GM12878 (cell line): ENCODE data around the gene CLCNKB. TPM values are rescaled to one million over a fixed set of nuclear protein-coding genes. Genes with fewer than 3 reads are reported as not detected.

Source experiments
- ATAC-seq: fragments of 200-7000 bp; cut with Tn5 transposase; 3 replicates; pipeline ENCODE4 v1.9.1; 2020; ENCODE audit warnings: mild to moderate bottlenecking, moderate library complexity
- BruUV-seq: library from RNA; stranded (reverse); fragments of 400-500 nt; replicated peaks from 2 replicates; lab custom pipeline; 2021; lab: Mats Ljungman, UMichigan
- CTCF ChIA-PET: fragments of 300-600 bp; sonication (Branson Sonifier 250); formaldehyde crosslinking; extraction: SDS; loops from one replicate; lab custom pipeline; 2021; ENCODE audit warnings: inconsistent platforms; lab: Yijun Ruan, JAX
- POLR2A ChIA-PET: fragments of 350-600 bp; formaldehyde crosslinking; extraction: SDS; loops from one replicate; lab custom pipeline; 2021; ENCODE audit warnings: inconsistent platforms; lab: Charles Lee
- RAD21 ChIA-PET: fragments of 300-600 bp; sonication (Branson Sonifier 250); formaldehyde crosslinking; loops from one replicate; lab custom pipeline; 2023; ENCODE audit warnings: antibody characterized with exemption; ENCODE audit not compliant: unreplicated experiment; lab: Charles Lee
- SMC1A ChIA-PET: fragments of 300-600 bp; sonication (Branson Sonifier 250); formaldehyde crosslinking; loops from one replicate; lab custom pipeline; 2023; ENCODE audit not compliant: unreplicated experiment, uncharacterized antibody; lab: Charles Lee
- DNase-seq: peaks from one replicate; pipeline ENCODE4 v3.0.0-alpha.2; 2011; ENCODE audit warnings: low read depth, low spot score
- FAIRE-seq: peaks from 3 replicates; lab custom pipeline; 2011; peaks lifted over from hg19 to GRCh38; lab: Jason Lieb, UNC
- H2AFZ ChIP-seq: 2 replicates; pipeline ENCODE4 v1.6.0; 2011; ENCODE audit warnings: low read depth, low read length, control low read depth; ENCODE audit not compliant: control insufficient read depth
- H3K27ac ChIP-seq: 2 replicates; pipeline ENCODE4 v1.5.1; 2011; ENCODE audit warnings: control low read depth; ENCODE audit not compliant: control insufficient read depth, insufficient read depth
- H3K27me3 ChIP-seq, 2 experiments: replicated peaks in 1 of 2; 2 replicates each; pipeline versions ENCODE4 v1.6.0 to v1.6.1; 2011; ENCODE audit warnings: low read length in 1 of 2; ENCODE audit not compliant: control insufficient read depth in 2 of 2, insufficient read depth in 2 of 2
- H3K36me3 ChIP-seq, 2 experiments: 2 replicates each; pipeline ENCODE4 v1.5.1; 2011; ENCODE audit warnings: low read length in 1 of 2; ENCODE audit not compliant: control insufficient read depth in 2 of 2, insufficient read depth in 2 of 2
- H3K4me1 ChIP-seq: 2 replicates; pipeline ENCODE4 v1.6.1; 2011; ENCODE audit warnings: mild to moderate bottlenecking, low read length, moderate library complexity, mixed read lengths; ENCODE audit not compliant: control insufficient read depth, insufficient read depth
- H3K4me2 ChIP-seq: 2 replicates; pipeline ENCODE4 v1.6.0; 2011; ENCODE audit warnings: control low read depth; ENCODE audit not compliant: control insufficient read depth, insufficient read depth
- H3K4me3 ChIP-seq: fragments of 200-600 bp; sonication (generic); 2 replicates; pipeline ENCODE4 v1.5.1; 2016
- H3K79me2 ChIP-seq: 2 replicates; pipeline ENCODE4 v1.6.0; 2011; ENCODE audit warnings: low read length; ENCODE audit not compliant: control insufficient read depth, insufficient read depth
- H3K9ac ChIP-seq: 2 replicates; pipeline ENCODE4 v1.8.0; 2011; ENCODE audit warnings: low read length, control low read depth, mixed read lengths; ENCODE audit not compliant: control insufficient read depth, insufficient read depth
- H3K9me3 ChIP-seq: replicated peaks from 3 replicates; pipeline ENCODE4 v1.5.1; 2011; ENCODE audit warnings: mild to moderate bottlenecking, low read length; ENCODE audit not compliant: control insufficient read depth, insufficient read depth
- H4K20me1 ChIP-seq: 2 replicates; pipeline ENCODE4 v1.6.0; 2011; ENCODE audit not compliant: control insufficient read depth, insufficient read depth
- BRCA1 ChIP-seq: IDR thresholded peaks from 2 replicates; pipeline ENCODE4 v1.6.1; 2011; ENCODE audit warnings: low read depth, low read length, improper control_type of control experiment
- CBX5 ChIP-seq: sonication (generic); IDR thresholded peaks from 2 replicates; pipeline ENCODE4 v1.6.1; 2016; ENCODE audit warnings: low read depth, moderate library complexity, mild to moderate bottlenecking, inconsistent platforms
- CEBPZ ChIP-seq: fragments of 150-350 bp; IDR thresholded peaks from 2 replicates; pipeline ENCODE4 v1.6.1; 2016; ENCODE audit warnings: low read depth, low read length
- CHD1 ChIP-seq: IDR thresholded peaks from 2 replicates; pipeline ENCODE4 v1.6.1; 2012; ENCODE audit warnings: low read depth, low read length, improper control_type of control experiment
- FOS ChIP-seq: IDR thresholded peaks from 3 replicates; pipeline ENCODE4 v1.6.1; 2011; ENCODE audit warnings: borderline replicate concordance; ENCODE audit not compliant: insufficient read length; ENCODE audit errors: extremely low read depth
- GATAD2B ChIP-seq: fragments of 450-650 bp; conservative IDR thresholded peaks from 2 replicates; pipeline ENCODE4 v1.6.1; 2017; ENCODE audit warnings: low read depth, mild to moderate bottlenecking, moderate library complexity
- IRF4 ChIP-seq: IDR thresholded peaks from 2 replicates; pipeline ENCODE4 v1.6.1; 2011; ENCODE audit warnings: low read depth, low read length
- MAX ChIP-seq: IDR thresholded peaks from 2 replicates; pipeline ENCODE4 v1.6.1; 2012; ENCODE audit warnings: low read depth, low read length, improper control_type of control experiment
- PML ChIP-seq: IDR thresholded peaks from 2 replicates; pipeline ENCODE4 v1.6.1; 2012; ENCODE audit warnings: low read length, inconsistent platforms
- POLR2AphosphoS2 ChIP-seq: IDR thresholded peaks from 2 replicates; pipeline ENCODE4 v1.6.1; 2011; ENCODE audit warnings: low read depth, mild to moderate bottlenecking, low read length, improper control_type of control experiment, moderate library complexity
- POU2F2 ChIP-seq: IDR thresholded peaks from 3 replicates; pipeline ENCODE4 v1.6.1; 2011; ENCODE audit warnings: low read depth, mild to moderate bottlenecking, low read length, borderline replicate concordance
- SIX5 ChIP-seq: IDR thresholded peaks from 2 replicates; pipeline ENCODE4 v1.6.1; 2011; ENCODE audit warnings: mild to moderate bottlenecking, low read depth, low read length, moderate library complexity; ENCODE audit not compliant: severe bottlenecking
- SPI1 ChIP-seq: IDR thresholded peaks from 2 replicates; pipeline ENCODE4 v1.6.1; 2011; ENCODE audit warnings: low read depth, mild to moderate bottlenecking, low read length, moderate library complexity, borderline replicate concordance; ENCODE audit not compliant: insufficient read depth
- SRF ChIP-seq, 2 experiments: IDR thresholded peaks; 2 replicates each; pipeline ENCODE4 v1.6.1; 2011; ENCODE audit warnings: low read depth in 2 of 2, low read length in 2 of 2, mild to moderate bottlenecking in 1 of 2, moderate library complexity in 1 of 2
- TARDBP ChIP-seq: IDR thresholded peaks from 2 replicates; pipeline ENCODE4 v1.6.1; 2016; ENCODE audit warnings: borderline replicate concordance
- TCF3 ChIP-seq: IDR thresholded peaks from 2 replicates; pipeline ENCODE4 v1.6.1; 2012; ENCODE audit warnings: low read depth, mild to moderate bottlenecking, low read length, borderline replicate concordance; ENCODE audit not compliant: insufficient read depth
- USF2 ChIP-seq: IDR thresholded peaks from 2 replicates; pipeline ENCODE4 v1.6.1; 2011; ENCODE audit warnings: low read depth, low read length, improper control_type of control experiment, borderline replicate concordance
- ZBTB11 ChIP-seq: fragments of 450-650 bp; formaldehyde crosslinking; IDR thresholded peaks from 2 replicates; pipeline ENCODE4 v1.5.0; 2022; ENCODE audit warnings: mild to moderate bottlenecking, missing genetic modification characterization
- WGBS: methylation state at CpG from one replicate; pipeline ENCODE4 v1.1.6; 2016; ENCODE audit warnings: low lambda C conversion rate; ENCODE audit not compliant: insufficient replicate concordance, insufficient coverage; ENCODE audit errors: missing lambda C conversion rate; 5-methylcytosine and 5-hydroxymethylcytosine counted together
- in situ Hi-C: fragments of 300-500 bp; cut with MboI; formaldehyde crosslinking; loops from 9 replicates; pipeline ENCODE4 v1.14.3; 2018; ENCODE audit warnings: mixed read lengths
- intact Hi-C: fragments of 100-400 bp; cut with micrococcal nuclease; formaldehyde crosslinking; loops from one replicate; pipeline ENCODE4 v1.14.2; 2022; ENCODE audit not compliant: unreplicated experiment
- polyA plus RNA-seq, 11 experiments: library from polyadenylated mRNA; depleted of rRNA in 4 of 11; unstranded in 6 of 11; stranded (reverse) in 5 of 11; fragments of >200 nt; fragmentation: Nextera tagmentation in 4 of 11; fragmentation: Illumina TruSeq in 1 of 11; extraction: Ambion mirVana in 4 of 11; extraction: Trizol in 1 of 11; gene quantifications; 1 replicate in 1 of 11; 2 replicates in 10 of 11; pipeline versions ENCODE4 v1.2.1 to v1.2.3, GENCODE V29; 2011 to 2016; ENCODE audit warnings: inconsistent platforms in 2 of 11, missing spikeins in 2 of 11, low read depth in 1 of 11
- total RNA-seq, 4 experiments: library from RNA; depleted of rRNA in 3 of 4; stranded (reverse); fragments of >200 nt in 3 of 4; fragmentation: Illumina TruSeq in 1 of 4; extraction: Trizol in 1 of 4; gene quantifications; 2 replicates each; pipeline versions ENCODE4 v1.2.1 to v1.2.3, GENCODE V29; 2013 to 2021

Gene CLCNKB
- total and polyA plus RNA-seq, 10 of the 15 experiments (the other 5 are each of a cell fraction or from before 2014, with no cell fraction given), result 0.05 TPM; not detected in 9

GRCh38 chr1:16066245-16066644 lies 22.7 kb downstream of the CLCNKB start:
- Histone ChIP-seq H4K20me1 (no peaks in the 10 kb centered on the region), H2AFZ (no peak overlapping the region), H3K36me3 (no peaks in the 10 kb centered on the region), H3K79me2 (no peaks in the 10 kb centered on the region), H3K27me3 (no peaks in the 10 kb centered on the region; a peak in 1 of 4 replicates), H3K27ac (no peak overlapping the region), H3K4me2 (no peak overlapping the region), H3K9me3 (no peaks in the 10 kb centered on the region), H3K4me1 (no peaks in the 10 kb centered on the region), H3K9ac (no peak overlapping the region), H3K4me3 (no peak overlapping the region)
- ChIA-PET POLR2A (no interaction called here), CTCF (interaction anchor here (0.6 to 5.7 kb wide), 3 partner anchors 13 to 271 kb away, joined by 3 to 42 read pairs (median 3); no protein-coding TSS in a partner anchor), RAD21 (interaction anchor here (1.0 kb wide), 1 partner anchor 13 kb away, joined by 5 read pairs; no protein-coding TSS in a partner anchor), SMC1A (interaction anchor here (1.5 to 1.6 kb wide), 2 partner anchors 55 to 58 kb away, joined by 3 to 4 read pairs; no protein-coding TSS in a partner anchor)
- 51% methylated on average over 4 of the region's 4 CpGs for WGBS
- no peak for ATAC-seq
- intact Hi-C loops, result no loop called here
- no peak for DNase-seq
- in situ Hi-C loops, result no loop called here
- BruUV-seq, result no TSS peak
- FAIRE-seq, result no peak
- no peak for TF ChIP-seq MAX
- no peak for TF ChIP-seq SPI1
- no peak for TF ChIP-seq POU2F2
- no peak for TF ChIP-seq CEBPZ
- TF ChIP-seq TARDBP, result no peak
- TF ChIP-seq GATAD2B, result no peak
- no peak for TF ChIP-seq SRF (IDR thresholded peaks at IDR 0.05; ENCODE audit: low read depth in 2 of 2, low read length in 2 of 2)
- no peak for TF ChIP-seq PML
- TF ChIP-seq USF2, result no peak
- no peak for TF ChIP-seq SIX5
- no peak for TF ChIP-seq FOS
- TF ChIP-seq CBX5, result no peak
- TF ChIP-seq TCF3, result no peak
- TF ChIP-seq IRF4, result no peak
- no peak for TF ChIP-seq CHD1
- no peak for TF ChIP-seq BRCA1
- no peak for TF ChIP-seq ZBTB11 (CRISPR knock-in tag)
- TF ChIP-seq POLR2AphosphoS2, result no peak
